Mucosa of stomach (tissue), 1 donor: ENCODE measurements around the gene FBXL16.

Experiments
- H3K27me3 ChIP-seq: one replicate; pipeline ENCODE4 v1.7.0; 2013; ENCODE audit warnings: mild to moderate bottlenecking, low read length; ENCODE audit not compliant: control insufficient read depth, insufficient read depth
- H3K36me3 ChIP-seq: one replicate; pipeline ENCODE4 v1.7.0; 2013; ENCODE audit warnings: low read length; ENCODE audit not compliant: control insufficient read depth, insufficient read depth
- H3K4me1 ChIP-seq: one replicate; pipeline ENCODE4 v1.7.0; 2013; ENCODE audit warnings: mild to moderate bottlenecking, low read length; ENCODE audit not compliant: control insufficient read depth, insufficient read depth
- H3K4me3 ChIP-seq: one replicate; pipeline ENCODE4 v1.7.0; 2013; ENCODE audit warnings: low read length
- H3K9ac ChIP-seq: one replicate; pipeline ENCODE4 v1.7.0; 2013; ENCODE audit warnings: mild to moderate bottlenecking, low read length, moderate library complexity
- H3K9me3 ChIP-seq: one replicate; pipeline ENCODE4 v1.7.0; 2013; ENCODE audit warnings: mild to moderate bottlenecking, low read length, moderate library complexity; ENCODE audit not compliant: control insufficient read depth
- donor health status: Pancreatic carcinoma.

FBXL16 gene

GRCh38 chr16:725041-725376 is 19.4 kb upstream of the FBXL16 start:
- Histone ChIP-seq H3K36me3 (no peaks in the 10 kb centered on the region), H3K9me3 (no peaks in the 10 kb centered on the region), H3K27me3 (peaks cover 19% of the 10 kb centered on the region), H3K4me3 (no peak overlapping the region), H3K9ac (no peak overlapping the region), H3K4me1 (peaks cover 29% of the 10 kb centered on the region)

- H3K9ac ChIP-seq, result no peak overlapping the region
- peaks cover 19% of the 10 kb centered on the region for H3K27me3 ChIP-seq
- H3K9me3 ChIP-seq, result no peaks in the 10 kb centered on the region
- no peak overlapping the region for H3K4me3 ChIP-seq
- H3K36me3 ChIP-seq, result no peaks in the 10 kb centered on the region
- H3K4me1 ChIP-seq, result peaks cover 35% of the 10 kb centered on the region
Measured at GRCh38 chr16:724188-725040, 18.8 kb upstream of the FBXL16 start.

- peaks cover 42% of the 10 kb centered on the region for H3K4me1 ChIP-seq
- peaks cover 19% of the 10 kb centered on the region for H3K27me3 ChIP-seq
- no peak overlapping the region for H3K9ac ChIP-seq
- no peaks in the 10 kb centered on the region for H3K9me3 ChIP-seq
- H3K36me3 ChIP-seq, result no peaks in the 10 kb centered on the region
- H3K4me3 ChIP-seq, result no peak overlapping the region
Measured at GRCh38 chr16:723695-724094, 18.1 kb upstream of the FBXL16 start.

- H3K9me3 ChIP-seq, result no peaks in the 10 kb centered on the region
- peaks cover 19% of the 10 kb centered on the region for H3K27me3 ChIP-seq
- H3K4me3 ChIP-seq, result no peak overlapping the region
- no peak overlapping the region for H3K9ac ChIP-seq
- no peaks in the 10 kb centered on the region for H3K36me3 ChIP-seq
- H3K4me1 ChIP-seq, result peaks cover 44% of the 10 kb centered on the region
Measured at GRCh38 chr16:722835-723633, 17.4 kb upstream of the FBXL16 start.

- Histone ChIP-seq H3K4me1 (peaks cover 37% of the 10 kb centered on the region), H3K36me3 (no peaks in the 10 kb centered on the region), H3K9me3 (no peaks in the 10 kb centered on the region), H3K9ac (no peak overlapping the region), H3K27me3 (peaks cover 19% of the 10 kb centered on the region), H3K4me3 (peak overlapping the region; percentile 56)
Measured at GRCh38 chr16:721765-722540, 16.4 kb upstream of the FBXL16 start.

- Histone ChIP-seq H3K4me3 (peak within 1 kb of the TSS; percentile 56), H3K36me3 (no peaks in the 10 kb centered on the region), H3K27me3 (peaks cover 22% of the 10 kb centered on the region), H3K9ac (peak within 1 kb of the TSS; percentile 76), H3K4me1 (peaks cover 40% of the 10 kb centered on the region), H3K9me3 (no peaks in the 10 kb centered on the region)
Measured at GRCh38 chr16:720990-721764, 15.6 kb upstream of the FBXL16 start, which contains the start of gene ANTKMT. Gene ANTKMT (plus strand): TSS chr16:721146. CDS start chr16:721275, 129 bp downstream.

GRCh38 chr16:720447-720989 is 14.9 kb upstream of the FBXL16 start:
- Histone ChIP-seq H3K36me3 (no peaks in the 10 kb centered on the region), H3K9ac (peak overlapping the region; percentile 76), H3K4me1 (peaks cover 40% of the 10 kb centered on the region), H3K9me3 (no peaks in the 10 kb centered on the region), H3K27me3 (peaks cover 22% of the 10 kb centered on the region), H3K4me3 (peak overlapping the region; percentile 56)

- peaks cover 40% of the 10 kb centered on the region for H3K4me1 ChIP-seq
- H3K4me3 ChIP-seq, result peak overlapping the region; percentile 56
- no peaks in the 10 kb centered on the region for H3K9me3 ChIP-seq
- H3K27me3 ChIP-seq, result peaks cover 16% of the 10 kb centered on the region
- peak overlapping the region; percentile 76 for H3K9ac ChIP-seq
- H3K36me3 ChIP-seq, result no peaks in the 10 kb centered on the region
Measured at GRCh38 chr16:719815-720446, 14.3 kb upstream of the FBXL16 start.

- Histone ChIP-seq H3K27me3 (peaks cover 21% of the 10 kb centered on the region), H3K4me3 (no peak overlapping the region), H3K9ac (no peak overlapping the region), H3K4me1 (peaks cover 44% of the 10 kb centered on the region), H3K36me3 (no peaks in the 10 kb centered on the region), H3K9me3 (no peaks in the 10 kb centered on the region)
Measured at GRCh38 chr16:718922-719321, 13.3 kb upstream of the FBXL16 start.

GRCh38 chr16:718389-718788 is 12.8 kb upstream of the FBXL16 start:
- peaks cover 44% of the 10 kb centered on the region for H3K4me1 ChIP-seq
- H3K36me3 ChIP-seq, result no peaks in the 10 kb centered on the region
- peaks cover 24% of the 10 kb centered on the region for H3K27me3 ChIP-seq
- H3K9me3 ChIP-seq, result no peaks in the 10 kb centered on the region
- H3K4me3 ChIP-seq, result no peak overlapping the region
- H3K9ac ChIP-seq, result no peak overlapping the region
